ENCODE measurements around the gene BTRC.

The BTRC gene

GRCh38 chr10:101485681-101486554 is 132.0 kb downstream of the BTRC start:
- no peak for DNase-seq

- no peak for DNase-seq
These were observed 133.4 kb downstream of the BTRC start for GRCh38 chr10:101487399-101487798.

GRCh38 chr10:101489355-101489754 is 135.4 kb downstream of the BTRC start:
- DNase-seq: no peak

- no peak for DNase-seq
These were observed 136.1 kb downstream of the BTRC start for GRCh38 chr10:101490026-101490425.

GRCh38 chr10:101492205-101492604 is 138.2 kb downstream of the BTRC start:
- no peak for DNase-seq

- no peak for DNase-seq
These were observed 138.8 kb downstream of the BTRC start for GRCh38 chr10:101492814-101493213.

- no peak for DNase-seq
These were observed 139.3 kb downstream of the BTRC start for GRCh38 chr10:101493249-101493648.

- DNase-seq: no peak
These were observed 139.9 kb downstream of the BTRC start for GRCh38 chr10:101493782-101494281.

- DNase-seq: no peak
These were observed 140.7 kb downstream of the BTRC start for GRCh38 chr10:101494650-101495049.

- no peak for DNase-seq
These were observed 141.5 kb downstream of the BTRC start for GRCh38 chr10:101495324-101495925.

GRCh38 chr10:101504438-101504837 is 150.5 kb downstream of the BTRC start:
- no peak for DNase-seq

GRCh38 chr10:101506829-101507661 is 153.1 kb downstream of the BTRC start:
- no peak for DNase-seq

- no peak for DNase-seq
These were observed 153.9 kb downstream of the BTRC start for GRCh38 chr10:101507828-101508227.

GRCh38 chr10:101511938-101512337 is 158.0 kb downstream of the BTRC start:
- no peak for DNase-seq

GRCh38 chr10:101512738-101513137 is 158.8 kb downstream of the BTRC start:
- DNase-seq: no peak

GRCh38 chr10:101513733-101514132 is 159.8 kb downstream of the BTRC start:
- DNase-seq: no peak

- DNase-seq: no peak
These were observed 171.9 kb downstream of the BTRC start for GRCh38 chr10:101525848-101526247.

- no peak for DNase-seq
These were observed 175.2 kb downstream of the BTRC start for GRCh38 chr10:101529207-101529606.

GRCh38 chr10:101529725-101530553 is 176.0 kb downstream of the BTRC start:
- DNase-seq: no peak

GRCh38 chr10:101535949-101536348 is 182.0 kb downstream of the BTRC start:
- no peak for DNase-seq

GRCh38 chr10:101536800-101537199 is 182.8 kb downstream of the BTRC start:
- no peak for DNase-seq

- no peak for DNase-seq
These were observed 184.5 kb downstream of the BTRC start for GRCh38 chr10:101538446-101538845.
